CD4-positive, alpha-beta T cell (primary cell): Measurements from ENCODE around the gene SWSAP1. TPM values are rescaled to one million over a fixed set of nuclear protein-coding genes. Genes with fewer than 3 reads are reported as not detected.

Experiments
- ATAC-seq: fragments of 200-7000 bp; cut with Tn5 transposase; one replicate; pipeline ENCODE4 v1.10.0; 2022; ENCODE audit warnings: mild to moderate bottlenecking; ENCODE audit not compliant: poor library complexity
- CTCF ChIA-PET: fragments of 350-600 bp; sonication (Branson Sonifier 250); formaldehyde crosslinking; loops from one replicate; lab custom pipeline; 2021; ENCODE audit warnings: antibody characterized with exemption, inconsistent platforms; lab: Charles Lee
- POLR2A ChIA-PET: fragments of 350-600 bp; sonication (Branson Sonifier 250); formaldehyde crosslinking; loops from one replicate; lab custom pipeline; 2021; ENCODE audit warnings: antibody characterized with exemption, inconsistent platforms; lab: Charles Lee
- DNase-seq, 14 experiments: peaks; one replicate each; pipeline ENCODE4 v3.0.0-alpha.2; 2013 to 2020; ENCODE audit warnings: mixed read lengths in 2 of 14
- H3K27ac ChIP-seq, 2 donors: one replicate each; pipeline versions ENCODE4 v1.5.1 to v1.7.0; 2013; ENCODE audit warnings: low read length in 2 of 2, low read depth in 1 of 2, mild to moderate bottlenecking in 1 of 2
- H3K27me3 ChIP-seq, 2 experiments: 1 replicate in 1 of 2; 2 replicates in 1 of 2; pipeline versions ENCODE4 v1.6.1 to v1.7.0; 2013; ENCODE audit warnings: low read length in 2 of 2, control low read depth in 1 of 2, mild to moderate bottlenecking in 1 of 2, moderate library complexity in 1 of 2; ENCODE audit not compliant: insufficient read depth in 2 of 2, control insufficient read depth in 1 of 2
- H3K36me3 ChIP-seq: one replicate; pipeline ENCODE4 v1.6.1; 2013; ENCODE audit warnings: low read length, control low read depth; ENCODE audit not compliant: insufficient read depth
- H3K4me1 ChIP-seq: one replicate; pipeline ENCODE4 v1.6.1; 2013; ENCODE audit warnings: low read length, control low read depth; ENCODE audit not compliant: insufficient read depth
- H3K4me3 ChIP-seq: one replicate; pipeline ENCODE4 v1.5.1; 2013; ENCODE audit warnings: mild to moderate bottlenecking, low read length, moderate library complexity
- H3K9me3 ChIP-seq, 2 experiments: 1 replicate in 1 of 2; 2 replicates in 1 of 2; pipeline versions ENCODE4 v1.6.1 to v1.7.0; 2013; ENCODE audit warnings: low read length in 2 of 2, mild to moderate bottlenecking in 2 of 2, control low read depth in 1 of 2, moderate library complexity in 1 of 2; ENCODE audit not compliant: control insufficient read depth in 1 of 2, insufficient read depth in 1 of 2
- H3K27ac Mint-ChIP-seq: one replicate; pipeline ENCODE4 v1.8.0; 2020; ENCODE audit warnings: mixed read lengths
- H3K27me3 Mint-ChIP-seq: one replicate; pipeline ENCODE4 v1.8.0; 2021; ENCODE audit warnings: mixed read lengths
- H3K36me3 Mint-ChIP-seq: one replicate; pipeline ENCODE4 v1.8.0; 2021; ENCODE audit warnings: low read depth, mixed read lengths
- H3K4me1 Mint-ChIP-seq: one replicate; pipeline ENCODE4 v1.8.0; 2021; ENCODE audit warnings: low read depth, mixed read lengths
- H3K4me3 Mint-ChIP-seq: one replicate; pipeline ENCODE4 v1.8.0; 2020; ENCODE audit warnings: mild to moderate bottlenecking, mixed read lengths
- H3K9me3 Mint-ChIP-seq: one replicate; pipeline ENCODE4 v1.8.0; 2020; ENCODE audit warnings: mixed read lengths
- CTCF ChIP-seq: fragments of 200-600 bp; IDR thresholded peaks from one replicate; pipeline ENCODE4 v1.8.0; 2022; ENCODE audit warnings: antibody characterized with exemption, mild to moderate bottlenecking
- intact Hi-C, 2 experiments: fragments of 100-400 bp; cut with DNase I in 1 of 2; cut with micrococcal nuclease in 1 of 2; formaldehyde crosslinking; loops; one replicate each; pipeline versions ENCODE4 v1.15.1 to v1.9.0; 2023 to 2025; cut with DNase I, micrococcal nuclease
- total RNA-seq, 174 experiments: library from RNA in 2 of 174; stranded (reverse) in 2 of 174; gene quantifications; one replicate each; pipeline ENCODE4 v1.2.3 and lab custom pipeline; 2021 to 2026

SWSAP1 gene
- total RNA-seq, 2 experiments from 2014 or later: 2.6 to 2.7 TPM

DNA sequence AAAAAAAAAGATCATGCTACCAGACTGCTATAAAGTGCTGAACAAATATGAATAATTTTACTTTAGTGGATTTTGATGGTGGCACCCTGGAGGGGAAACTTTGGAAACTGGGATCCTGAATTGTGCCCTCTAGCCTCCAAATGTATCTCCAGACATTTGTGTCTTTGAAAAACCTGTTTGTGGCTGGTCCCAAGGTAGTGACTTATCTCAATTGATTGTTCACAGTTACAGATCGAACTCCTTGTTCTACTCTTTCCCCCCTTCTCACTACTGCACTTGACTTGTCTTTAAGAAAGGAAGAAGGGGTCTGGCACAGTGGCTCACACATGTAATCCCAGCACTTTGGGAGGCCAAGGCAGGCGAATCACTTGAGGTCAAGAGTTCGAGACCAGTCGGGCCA is 34.1 kb downstream of the SWSAP1 start:
- Histone ChIP-seq H3K27me3 (peaks cover 8 to 9% of the 10 kb centered on the region in 2 experiments), H3K4me3 (no peak overlapping the region), H3K9me3 (peaks cover 0 to 4% of the 10 kb centered on the region in 2 experiments), H3K27ac (no peak overlapping the region), H3K36me3 (no peaks in the 10 kb centered on the region), H3K4me1 (peaks cover 6% of the 10 kb centered on the region)
- no peaks in the 10 kb centered on the region for H3K36me3 Mint-ChIP-seq
- no peak overlapping the region for H3K27ac Mint-ChIP-seq
- no peak for ATAC-seq
- CTCF ChIA-PET: interaction anchor here (0.7 kb wide), 1 partner anchor 14 kb away, joined by 4 read pairs; no protein-coding TSS in a partner anchor
- peaks cover 38% of the 10 kb centered on the region for H3K27me3 Mint-ChIP-seq
- H3K4me1 Mint-ChIP-seq: no peaks in the 10 kb centered on the region
- intact Hi-C loops: no loop called here
- H3K9me3 Mint-ChIP-seq: no peaks in the 10 kb centered on the region
- no peak for DNase-seq
- POLR2A ChIA-PET: no interaction called here
- TF ChIP-seq CTCF: no peak
- H3K4me3 Mint-ChIP-seq: no peak overlapping the region

- Mint-ChIP-seq H3K4me1 (no peaks in the 10 kb centered on the region), H3K4me3 (no peak overlapping the region), H3K27ac (no peak overlapping the region), H3K36me3 (no peaks in the 10 kb centered on the region), H3K27me3 (peaks cover 31% of the 10 kb centered on the region), H3K9me3 (no peaks in the 10 kb centered on the region)
- Histone ChIP-seq H3K9me3 (peaks cover 0 to 4% of the 10 kb centered on the region in 2 experiments), H3K36me3 (no peaks in the 10 kb centered on the region), H3K4me3 (no peak overlapping the region), H3K27me3 (peaks cover 8 to 9% of the 10 kb centered on the region in 2 experiments), H3K4me1 (peaks cover 6% of the 10 kb centered on the region), H3K27ac (no peak overlapping the region)
- ChIA-PET CTCF (interaction anchor here (0.9 kb wide), 1 partner anchor 30 kb away, joined by 5 read pairs; no protein-coding TSS in a partner anchor), POLR2A (interaction anchor here (0.6 kb wide), 1 partner anchor 284 kb away, joined by 3 read pairs; no protein-coding TSS in a partner anchor)
- no peak for TF ChIP-seq CTCF
- intact Hi-C loops: no loop called here
- DNase-seq (no peak), ATAC-seq (no peak)
Observed at GRCh38 chr19:11410682-11411081, 36.2 kb downstream of the SWSAP1 start.

GRCh38 chr19:11414544-11414943 is 40.1 kb downstream of the SWSAP1 start:
- H3K27me3 ChIP-seq: peaks cover 8 to 13% of the 10 kb centered on the region in 2 experiments
- no peak overlapping the region for H3K27ac Mint-ChIP-seq
- no peak overlapping the region for H3K4me3 ChIP-seq
- H3K4me3 Mint-ChIP-seq: no peak overlapping the region
- ChIA-PET CTCF (no interaction called here), POLR2A (no interaction called here)
- no peaks in the 10 kb centered on the region for H3K9me3 Mint-ChIP-seq
- intact Hi-C loops: no loop called here
- H3K36me3 Mint-ChIP-seq: no peaks in the 10 kb centered on the region
- peaks cover 9% of the 10 kb centered on the region for H3K4me1 Mint-ChIP-seq
- ATAC-seq (no peak), DNase-seq (no peak)
- H3K27ac ChIP-seq: no peak overlapping the region
- TF ChIP-seq CTCF: no peak
- H3K9me3 ChIP-seq: no peaks in the 10 kb centered on the region
- peaks cover 10% of the 10 kb centered on the region for H3K4me1 ChIP-seq
- peaks cover 46% of the 10 kb centered on the region for H3K27me3 Mint-ChIP-seq
- H3K36me3 ChIP-seq: no peaks in the 10 kb centered on the region
